HTR-8/SVneo (cell line): ENCODE results near the gene RABGGTA.
"Not testable (repeated sequence)": the region's sequence is repeated elsewhere in the genome, so short reads cannot be mapped to it uniquely, and the experiment has no call there.

Experiments used
- DNase-seq: peaks from one replicate; pipeline ENCODE4 v3.0.0; 2011; ENCODE audit warnings: low spot score, mixed read lengths; ENCODE audit not compliant: insufficient read length
- FAIRE-seq: peaks from 2 replicates; lab custom pipeline; 2011; peaks lifted over from hg19 to GRCh38; lab: Jason Lieb, UNC

Gene RABGGTA

GRCh38 chr14:24249230-24250021 is 22.0 kb downstream of the RABGGTA start:
- FAIRE-seq (no peak), DNase-seq (no peak)

- DNase-seq (no peak), FAIRE-seq (no peak)
Observed at GRCh38 chr14:24247422-24247821, 24.0 kb downstream of the RABGGTA start.

- DNase-seq, result no peak
Observed at GRCh38 chr14:24246765-24247212, 24.6 kb downstream of the RABGGTA start.

GRCh38 chr14:24245350-24245749 is 26.0 kb downstream of the RABGGTA start:
- not testable (repeated sequence) for FAIRE-seq, DNase-seq

More at GRCh38 chr14:24246765-24247212, 24.6 kb downstream of the RABGGTA start:
- FAIRE-seq, result no peak

- FAIRE-seq (no peak), DNase-seq (no peak)
Observed at GRCh38 chr14:24243336-24243836, 28.0 kb downstream of the RABGGTA start.

GRCh38 chr14:24241829-24242443 is 29.5 kb downstream of the RABGGTA start:
- DNase-seq, result peak; percentile 81
- FAIRE-seq, result no peak

- FAIRE-seq (no peak), DNase-seq (no peak)
Observed at GRCh38 chr14:24240110-24240918, 31.1 kb downstream of the RABGGTA start.

GRCh38 chr14:24238527-24239037 is 32.8 kb downstream of the RABGGTA start:
- DNase-seq, result no peak
- FAIRE-seq, result no peak

GRCh38 chr14:24238123-24238522 is 33.3 kb downstream of the RABGGTA start:
- no peak for DNase-seq
- no peak for FAIRE-seq

- DNase-seq (no peak), FAIRE-seq (no peak)
Observed at GRCh38 chr14:24237463-24237955, 33.9 kb downstream of the RABGGTA start.

GRCh38 chr14:24236689-24237462 is 34.5 kb downstream of the RABGGTA start:
- DNase-seq (no peak), FAIRE-seq (no peak)

- DNase-seq, result no peak
Observed at GRCh38 chr14:24235804-24236688, 35.4 kb downstream of the RABGGTA start.

GRCh38 chr14:24234095-24235005 is 37.0 kb downstream of the RABGGTA start:
- no peak for DNase-seq
- no peak for FAIRE-seq

More at GRCh38 chr14:24235804-24236688, 35.4 kb downstream of the RABGGTA start:
- FAIRE-seq, result no peak

- FAIRE-seq (no peak), DNase-seq (no peak)
Observed at GRCh38 chr14:24233538-24233866, 37.9 kb downstream of the RABGGTA start.

- DNase-seq, result peak; percentile 45
- no peak for FAIRE-seq
Observed at GRCh38 chr14:24232645-24233537, 38.5 kb downstream of the RABGGTA start, which contains the start of gene GMPR2. Gene GMPR2, plus strand, starts transcription at chr14:24232929. Its CDS starts 325 bp downstream, at chr14:24233254.

- no peak for FAIRE-seq
Observed at GRCh38 chr14:24232121-24232644, 39.2 kb downstream of the RABGGTA start, which contains the start of gene NEDD8. Gene NEDD8, minus strand, starts transcription at chr14:24232367. Its CDS starts 100 bp downstream, at chr14:24232267.

More at GRCh38 chr14:24232121-24232644, 39.2 kb downstream of the RABGGTA start, which contains the start of gene NEDD8:
- DNase-seq, result peak; percentile 74
